Ishikawa (cell line): ENCODE data around the gene OGG1.

ENCODE experiments used
- CEBPB ChIP-seq: IDR thresholded peaks from 2 replicates; pipeline ENCODE4 v1.6.1; 2012
- CREB1 ChIP-seq: IDR thresholded peaks from 2 replicates; pipeline ENCODE4 v1.6.1; 2012; ENCODE audit warnings: low read depth
- EGR1 ChIP-seq: IDR thresholded peaks from 2 replicates; pipeline ENCODE4 v1.6.1; 2012
- EP300 ChIP-seq: IDR thresholded peaks from 2 replicates; pipeline ENCODE4 v1.6.1; 2012; ENCODE audit warnings: borderline replicate concordance
- FOXM1 ChIP-seq: IDR thresholded peaks from 2 replicates; pipeline ENCODE4 v1.6.1; 2012; ENCODE audit warnings: low read depth, borderline replicate concordance
- MAX ChIP-seq: IDR thresholded peaks from 2 replicates; pipeline ENCODE4 v1.6.1; 2012
- NFIC ChIP-seq: IDR thresholded peaks from 2 replicates; pipeline ENCODE4 v1.6.1; 2012
- RAD21 ChIP-seq: IDR thresholded peaks from 2 replicates; pipeline ENCODE4 v1.6.1; 2012; ENCODE audit warnings: low read depth
- TAF1 ChIP-seq: IDR thresholded peaks from 2 replicates; pipeline ENCODE4 v1.6.1; 2012; ENCODE audit warnings: low read depth, mild to moderate bottlenecking
- TCF12 ChIP-seq: IDR thresholded peaks from 2 replicates; pipeline ENCODE4 v1.6.1; 2012; ENCODE audit warnings: low read depth
- TEAD4 ChIP-seq: IDR thresholded peaks from 2 replicates; pipeline ENCODE4 v1.6.1; 2012
- USF1 ChIP-seq: IDR thresholded peaks from 2 replicates; pipeline ENCODE4 v1.6.1; 2012
- YY1 ChIP-seq: IDR thresholded peaks from 2 replicates; pipeline ENCODE4 v1.6.1; 2012; ENCODE audit warnings: low read depth
- ZBTB7A ChIP-seq: IDR thresholded peaks from 2 replicates; pipeline ENCODE4 v1.6.1; 2012; ENCODE audit warnings: low read depth
- TF ChIP-seq, protein P1 (sequence below): IDR thresholded peaks from 2 replicates; pipeline ENCODE4 v1.6.1; 2012; ENCODE audit warnings: low read depth, mild to moderate bottlenecking

OGG1 gene

DNA sequence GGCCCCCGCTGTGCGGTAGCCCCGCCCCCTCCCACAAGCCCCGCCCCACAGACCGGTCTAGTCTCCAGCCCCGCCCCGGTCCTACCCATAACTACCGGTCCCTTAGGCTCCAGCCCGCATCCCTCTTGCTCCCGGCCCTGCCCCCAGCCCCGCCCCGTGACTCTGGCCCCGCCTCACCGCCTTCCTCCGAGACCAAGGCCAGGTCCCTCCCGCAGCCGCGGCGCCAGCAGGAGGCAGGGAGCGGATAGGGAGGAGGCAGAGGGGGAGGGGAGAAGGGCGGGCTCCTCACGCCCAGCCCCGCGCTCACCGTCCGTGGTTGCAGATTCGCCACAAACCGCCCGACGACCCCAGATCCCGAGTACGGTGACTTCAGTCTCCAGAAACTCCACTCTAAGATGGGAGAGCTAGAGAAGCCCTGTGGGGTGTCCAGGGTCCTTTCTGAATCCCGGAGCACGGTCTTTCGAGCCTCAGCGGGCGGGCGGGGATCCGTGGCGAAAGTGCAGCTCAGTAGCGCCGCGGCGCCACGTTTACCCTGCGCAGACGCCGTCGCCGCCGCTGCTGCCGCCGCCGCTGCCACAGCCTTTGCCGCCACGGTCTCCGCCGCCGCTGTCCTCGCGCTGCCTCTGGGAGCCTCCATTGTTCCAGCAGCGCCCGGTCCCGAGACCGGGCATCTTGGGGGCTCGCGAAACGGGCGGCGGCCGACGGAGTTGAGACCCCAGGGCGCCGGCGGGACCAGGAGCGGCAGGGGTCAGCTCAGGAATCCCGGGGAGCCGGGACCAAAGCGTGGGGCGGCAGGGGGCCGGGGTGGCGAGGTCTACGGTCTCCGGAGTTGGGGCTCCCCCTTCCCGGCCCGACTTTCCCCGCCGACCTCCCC is 18.3 kb upstream of the OGG1 start, which contains the start of gene BRPF1:
TSS of gene BRPF1 (plus strand) at position 530 of the 874 bp plus-strand sequence. CDS start 2,406 bp downstream, outside the sequence.
- no peak for TF ChIP-seq FOXM1
- 0 out of 2 replicates have a peak, but pooled peaks have one; percentile 44 for TF ChIP-seq YY1
- TF ChIP-seq, protein P1, sequence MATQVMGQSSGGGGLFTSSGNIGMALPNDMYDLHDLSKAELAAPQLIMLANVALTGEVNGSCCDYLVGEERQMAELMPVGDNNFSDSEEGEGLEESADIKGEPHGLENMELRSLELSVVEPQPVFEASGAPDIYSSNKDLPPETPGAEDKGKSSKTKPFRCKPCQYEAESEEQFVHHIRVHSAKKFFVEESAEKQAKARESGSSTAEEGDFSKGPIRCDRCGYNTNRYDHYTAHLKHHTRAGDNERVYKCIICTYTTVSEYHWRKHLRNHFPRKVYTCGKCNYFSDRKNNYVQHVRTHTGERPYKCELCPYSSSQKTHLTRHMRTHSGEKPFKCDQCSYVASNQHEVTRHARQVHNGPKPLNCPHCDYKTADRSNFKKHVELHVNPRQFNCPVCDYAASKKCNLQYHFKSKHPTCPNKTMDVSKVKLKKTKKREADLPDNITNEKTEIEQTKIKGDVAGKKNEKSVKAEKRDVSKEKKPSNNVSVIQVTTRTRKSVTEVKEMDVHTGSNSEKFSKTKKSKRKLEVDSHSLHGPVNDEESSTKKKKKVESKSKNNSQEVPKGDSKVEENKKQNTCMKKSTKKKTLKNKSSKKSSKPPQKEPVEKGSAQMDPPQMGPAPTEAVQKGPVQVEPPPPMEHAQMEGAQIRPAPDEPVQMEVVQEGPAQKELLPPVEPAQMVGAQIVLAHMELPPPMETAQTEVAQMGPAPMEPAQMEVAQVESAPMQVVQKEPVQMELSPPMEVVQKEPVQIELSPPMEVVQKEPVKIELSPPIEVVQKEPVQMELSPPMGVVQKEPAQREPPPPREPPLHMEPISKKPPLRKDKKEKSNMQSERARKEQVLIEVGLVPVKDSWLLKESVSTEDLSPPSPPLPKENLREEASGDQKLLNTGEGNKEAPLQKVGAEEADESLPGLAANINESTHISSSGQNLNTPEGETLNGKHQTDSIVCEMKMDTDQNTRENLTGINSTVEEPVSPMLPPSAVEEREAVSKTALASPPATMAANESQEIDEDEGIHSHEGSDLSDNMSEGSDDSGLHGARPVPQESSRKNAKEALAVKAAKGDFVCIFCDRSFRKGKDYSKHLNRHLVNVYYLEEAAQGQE: no peak
- no peak for TF ChIP-seq CEBPB
- TF ChIP-seq USF1: peak; percentile 39; the same call in 1 of the 2 replicates
- no peak for TF ChIP-seq TEAD4
- peak; percentile 70 for TF ChIP-seq MAX
- no peak for TF ChIP-seq RAD21
- TF ChIP-seq TCF12: peak; percentile 33; the same call in 1 of the 2 replicates
- peak; percentile 70 for TF ChIP-seq EP300
- peak; percentile 56; the same call in 1 of the 2 replicates for TF ChIP-seq CREB1
- TF ChIP-seq EGR1: no peak; the same call in 1 of the 2 replicates
- no peak for TF ChIP-seq NFIC
- TF ChIP-seq ZBTB7A: peak; percentile 75; the same call in 1 of the 2 replicates
- peak; percentile 83 for TF ChIP-seq TAF1

- TF ChIP-seq ZBTB7A (peak; percentile 27; the same call in 1 of the 2 replicates), TAF1 (no peak), RAD21 (no peak), CREB1 (no peak), NFIC (no peak), TEAD4 (no peak)
These were observed 17.5 kb upstream of the OGG1 start for GRCh38 chr3:9732080-9732739.

- TF ChIP-seq EGR1 (no peak), EP300 (no peak), TCF12 (no peak), TEAD4 (no peak), CEBPB (no peak), ZBTB7A (no peak), CREB1 (no peak), RAD21 (no peak), MAX (no peak), FOXM1 (no peak), NFIC (no peak), YY1 (no peak), TAF1 (no peak), USF1 (no peak)
- TF ChIP-seq, protein P1: no peak
These were observed 17.0 kb upstream of the OGG1 start for GRCh38 chr3:9732740-9733115.

- TF ChIP-seq FOXM1: no peak
- TF ChIP-seq CREB1: no peak
- TF ChIP-seq YY1: no peak
- no peak for TF ChIP-seq EGR1
- TF ChIP-seq CEBPB: no peak
- TF ChIP-seq TEAD4: no peak
- TF ChIP-seq NFIC: no peak
- TF ChIP-seq EP300: no peak
- TF ChIP-seq, protein P1: no peak
- no peak for TF ChIP-seq TCF12
- TF ChIP-seq RAD21: no peak
- no peak for TF ChIP-seq ZBTB7A
- TF ChIP-seq MAX: no peak
- no peak for TF ChIP-seq USF1
- no peak for TF ChIP-seq TAF1
These were observed 12.9 kb upstream of the OGG1 start for GRCh38 chr3:9736831-9737230.
